HG03060 (cell line): ENCODE results near the gene TMUB1.

ENCODE experiments used
- ATAC-seq: cut with Tn5 transposase; IDR thresholded peaks from one replicate; pipeline ENCODE4 v1.9.1; 2021; ENCODE audit warnings: low read depth, moderate number of reproducible peaks; ENCODE audit not compliant: unreplicated experiment

Gene TMUB1

DNA sequence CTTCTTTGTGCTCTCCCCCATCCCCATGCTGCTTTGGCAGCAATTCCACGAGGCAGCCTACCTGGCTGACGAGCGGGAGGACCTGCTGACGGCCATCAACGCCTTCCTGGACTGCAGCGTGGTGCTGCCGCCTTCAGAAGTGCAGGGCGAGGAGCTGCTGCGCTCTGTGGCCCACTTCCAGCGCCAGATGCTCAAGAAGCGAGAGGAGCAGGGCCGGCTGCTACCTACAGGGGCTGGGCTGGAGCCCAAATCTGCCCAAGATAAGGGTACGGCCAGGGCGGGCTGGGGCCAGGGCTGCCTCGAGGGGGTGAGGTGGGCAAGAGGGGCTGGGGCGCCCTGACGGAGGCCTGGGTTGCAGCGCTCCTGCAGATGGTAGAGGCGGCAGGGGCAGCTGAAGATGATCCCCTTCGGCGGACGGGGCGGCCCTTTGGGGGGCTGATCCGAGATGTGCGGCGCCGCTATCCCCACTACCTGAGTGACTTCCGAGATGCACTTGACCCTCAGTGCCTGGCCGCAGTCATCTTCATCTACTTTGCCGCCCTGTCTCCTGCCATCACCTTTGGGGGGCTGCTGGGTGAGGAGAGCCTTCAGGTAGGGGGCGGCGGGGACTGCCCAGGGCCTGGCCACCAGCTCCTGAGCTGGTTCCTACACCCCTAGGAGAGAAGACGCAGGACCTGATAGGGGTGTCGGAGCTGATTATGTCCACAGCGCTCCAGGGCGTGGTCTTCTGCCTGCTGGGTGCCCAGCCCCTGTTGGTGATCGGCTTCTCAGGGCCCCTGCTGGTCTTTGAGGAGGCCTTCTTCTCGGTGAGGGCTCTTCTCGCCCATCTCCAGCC lies 12.0 kb downstream of the TMUB1 start:
- no peak for ATAC-seq

- no peak for ATAC-seq
These were observed 12.7 kb downstream of the TMUB1 start for GRCh38 chr7:151070574-151070960.

DNA sequence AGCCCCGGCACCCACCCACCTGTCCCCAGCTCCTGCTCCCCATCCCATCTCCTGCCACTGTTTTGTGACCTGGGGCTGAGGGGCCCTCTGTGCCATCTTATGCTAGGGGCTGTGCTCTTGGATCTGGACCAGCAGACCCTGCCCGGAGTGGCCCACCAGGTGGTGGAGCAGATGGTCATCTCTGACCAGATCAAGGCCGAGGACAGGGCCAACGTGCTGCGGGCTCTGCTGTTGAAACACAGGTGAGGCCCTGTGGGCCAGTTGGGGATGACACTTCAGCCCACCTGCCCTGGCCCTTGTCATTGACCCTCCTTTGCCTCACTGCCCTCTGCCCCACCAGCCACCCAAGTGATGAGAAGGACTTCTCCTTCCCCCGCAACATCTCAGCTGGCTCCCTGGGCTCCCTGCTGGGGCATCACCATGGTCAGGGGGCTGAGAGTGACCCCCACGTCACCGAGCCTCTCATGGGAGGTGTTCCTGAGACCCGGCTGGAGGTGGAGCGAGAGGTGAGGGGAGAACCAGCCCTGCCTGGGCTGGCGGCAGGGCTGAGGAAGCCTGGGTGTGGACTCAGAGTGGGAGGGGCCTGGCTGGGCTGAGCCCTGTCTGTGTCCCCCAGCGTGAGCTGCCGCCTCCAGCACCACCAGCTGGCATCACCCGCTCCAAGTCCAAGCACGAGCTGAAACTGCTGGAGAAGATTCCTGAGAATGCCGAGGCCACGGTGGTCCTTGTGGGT lies 13.3 kb downstream of the TMUB1 start:
- ATAC-seq = no peak

GRCh38 chr7:151068069-151068773 lies 15.1 kb downstream of the TMUB1 start:
- no peak for ATAC-seq

DNA sequence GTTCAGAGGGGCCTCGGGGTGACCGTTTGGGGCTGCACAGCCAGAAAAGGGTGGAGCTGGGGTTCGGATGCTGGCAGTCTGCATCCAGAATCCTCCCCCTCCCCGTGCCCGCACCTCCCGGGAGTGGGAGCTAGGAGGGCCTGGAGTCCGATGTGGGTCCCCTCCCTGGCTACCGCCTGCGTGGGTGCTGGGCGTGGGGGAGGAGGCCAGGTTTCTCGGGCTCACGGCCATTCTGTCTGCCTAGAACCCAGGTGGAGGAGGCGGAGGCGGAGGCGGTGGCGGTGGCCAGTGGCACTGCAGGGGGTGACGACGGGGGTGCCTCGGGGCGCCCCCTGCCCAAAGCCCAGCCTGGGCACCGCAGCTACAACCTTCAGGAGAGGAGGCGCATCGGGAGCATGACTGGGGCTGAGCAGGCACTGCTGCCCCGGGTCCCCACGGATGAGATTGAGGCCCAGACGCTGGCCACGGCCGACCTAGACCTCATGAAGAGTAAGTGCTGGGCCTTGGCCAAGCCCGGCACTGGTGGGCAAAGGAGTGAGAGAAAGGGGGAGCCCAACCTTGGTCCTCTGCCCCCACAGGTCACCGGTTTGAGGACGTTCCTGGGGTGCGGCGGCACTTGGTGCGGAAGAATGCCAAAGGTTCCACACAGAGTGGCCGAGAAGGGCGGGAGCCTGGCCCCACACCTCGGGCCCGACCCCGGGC lies 16.9 kb downstream of the TMUB1 start:
- no peak for ATAC-seq

DNA sequence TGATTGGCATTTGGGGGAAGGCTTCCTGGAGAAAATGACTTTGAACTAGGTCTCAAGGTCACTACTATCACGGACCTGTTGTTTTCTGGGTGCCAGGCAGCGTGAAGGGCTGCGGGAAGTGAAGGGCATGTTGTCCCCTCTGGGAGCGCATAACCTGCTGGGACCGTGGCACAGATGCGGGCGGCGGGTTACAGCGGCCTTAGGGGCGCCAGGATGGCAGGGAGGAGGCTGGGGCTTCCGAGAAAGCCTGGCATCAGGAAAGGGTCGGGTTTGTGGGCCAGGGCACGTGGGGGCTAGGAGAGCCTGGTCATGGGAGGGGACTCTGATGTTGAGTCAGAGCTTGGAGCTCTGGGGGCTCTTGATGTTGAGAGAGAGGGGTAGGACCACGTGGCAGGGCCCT lies 17.8 kb downstream of the TMUB1 start:
- ATAC-seq = no peak

GRCh38 chr7:151064993-151065392 lies 18.3 kb downstream of the TMUB1 start:
- no peak for ATAC-seq

DNA sequence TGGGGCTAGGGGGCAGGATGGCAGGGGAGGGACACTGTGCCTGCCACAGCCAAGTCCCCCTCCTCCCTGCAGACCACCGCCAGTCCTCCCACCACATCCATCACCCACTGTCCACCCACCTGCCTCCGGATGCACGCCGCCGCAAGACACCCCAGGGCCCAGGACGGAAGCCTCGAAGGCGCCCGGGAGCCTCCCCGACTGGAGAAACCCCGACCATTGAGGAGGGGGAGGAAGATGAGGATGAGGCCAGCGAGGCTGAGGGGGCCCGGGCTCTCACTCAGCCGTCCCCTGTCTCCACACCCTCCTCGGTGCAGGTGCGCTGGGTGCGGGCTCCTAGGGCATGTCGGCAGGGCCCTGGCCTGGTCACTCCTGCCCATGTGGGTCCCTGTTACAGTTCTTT lies 18.8 kb downstream of the TMUB1 start:
- ATAC-seq = no peak

GRCh38 chr7:151063212-151063561 lies 20.1 kb downstream of the TMUB1 start:
- ATAC-seq = no peak

GRCh38 chr7:151062399-151063211 lies 20.7 kb downstream of the TMUB1 start:
- ATAC-seq = no peak

DNA sequence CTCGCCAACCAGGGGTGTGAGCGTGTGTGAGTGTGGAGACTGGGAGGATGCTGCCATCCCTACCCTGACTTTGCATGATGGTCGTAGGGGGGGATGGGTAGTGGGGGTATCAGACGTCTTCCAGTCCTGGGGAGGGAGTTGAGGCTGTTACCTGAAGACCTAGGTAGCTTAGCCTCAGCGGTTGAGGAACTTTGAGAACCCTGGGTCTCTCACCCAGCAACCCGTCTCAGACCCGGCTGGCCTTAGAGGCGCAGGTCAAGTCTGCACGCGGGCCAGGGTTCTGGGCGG lies 21.2 kb downstream of the TMUB1 start:
- no peak for ATAC-seq

DNA sequence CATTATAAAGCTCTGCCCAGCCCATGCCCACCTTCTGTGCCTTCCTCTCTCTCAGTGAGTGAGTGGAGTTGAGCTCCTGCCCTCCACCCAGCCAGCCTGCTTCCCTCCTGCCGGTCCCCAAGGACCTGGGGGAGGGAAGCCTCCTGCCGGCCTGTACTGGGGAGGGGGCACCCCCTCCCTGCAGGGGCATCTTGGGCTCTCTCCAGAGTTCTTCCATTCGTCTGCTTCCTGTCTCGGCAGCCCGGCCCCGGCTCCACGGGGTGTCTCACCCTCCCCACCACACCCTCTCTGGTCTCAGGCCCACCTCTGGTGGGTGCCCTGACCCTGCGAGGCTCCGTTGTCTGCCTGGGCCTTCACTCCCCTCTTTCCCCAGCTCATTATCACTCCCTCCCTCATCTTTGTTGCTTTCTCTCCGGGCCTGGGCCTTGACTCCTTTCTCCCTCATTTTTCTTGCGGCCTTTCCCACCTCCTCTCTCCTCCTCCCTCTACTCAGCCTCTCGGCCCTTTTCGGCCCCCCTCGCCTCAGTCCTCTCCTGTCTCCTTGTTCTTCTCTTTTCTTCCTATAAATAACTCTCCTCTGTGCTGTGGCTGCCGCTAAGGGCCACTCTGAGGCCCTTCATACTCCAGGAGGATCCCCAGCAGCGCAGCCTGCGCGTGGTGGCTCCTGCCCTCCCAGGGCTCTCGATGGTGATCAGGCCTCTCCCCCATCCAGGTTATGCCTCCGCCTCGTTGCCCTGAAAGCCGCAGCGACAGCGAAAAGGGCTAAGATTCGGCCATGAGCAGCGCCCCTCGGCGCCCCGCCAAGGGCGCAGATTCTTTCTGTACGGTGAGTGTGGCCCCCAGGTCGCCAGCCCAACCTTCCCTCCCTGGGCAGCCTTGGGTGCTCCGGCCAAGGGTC lies 21.8 kb downstream of the TMUB1 start:
- no peak for ATAC-seq

- no peak for ATAC-seq
These were observed 22.7 kb downstream of the TMUB1 start for GRCh38 chr7:151060416-151061212.

- no peak for ATAC-seq
These were observed 23.2 kb downstream of the TMUB1 start for GRCh38 chr7:151060113-151060415.

DNA sequence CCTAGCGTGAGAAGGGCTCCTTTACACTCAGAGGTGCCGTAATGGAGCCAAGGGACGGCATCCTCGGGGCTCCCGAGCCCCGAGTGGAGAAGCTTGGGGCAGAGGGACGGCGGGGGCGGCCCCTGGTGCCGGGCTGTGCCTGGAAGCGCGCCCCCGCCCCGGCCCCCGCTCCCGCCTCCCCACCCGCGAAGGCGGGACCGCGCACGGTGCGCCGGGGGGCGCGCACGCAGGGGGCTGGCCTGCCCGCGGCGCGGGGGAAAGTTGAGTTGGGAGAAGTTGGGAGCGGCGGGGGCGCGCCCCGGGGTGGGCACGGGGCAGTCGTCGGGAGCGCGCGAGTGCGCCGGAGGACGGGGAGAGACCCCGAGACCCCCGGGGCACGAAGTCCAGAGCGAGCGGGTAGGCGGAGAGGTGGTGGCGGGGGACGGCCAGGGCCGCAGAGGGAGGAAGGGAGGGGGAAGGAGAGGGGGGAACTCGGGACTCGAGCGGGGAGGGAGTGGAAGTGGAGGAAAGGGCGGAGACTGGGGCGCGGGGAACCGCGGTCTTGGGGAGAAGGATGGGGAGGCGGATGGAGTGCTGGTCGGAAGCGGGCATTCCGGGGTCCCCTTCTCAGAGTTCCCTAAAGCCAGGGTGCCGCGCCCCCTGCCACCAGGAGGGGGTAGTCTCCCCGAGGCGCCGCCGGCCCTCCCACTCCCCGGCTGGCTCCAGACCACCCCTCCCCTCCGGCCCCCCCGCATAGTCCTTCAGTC lies 23.8 kb downstream of the TMUB1 start, which contains the start of gene SLC4A2:
SLC4A2 (plus strand) TSS at position 223 of the 746 bp plus-strand sequence. CDS start 2,399 bp downstream, outside the sequence.
- ATAC-seq = no peak

DNA sequence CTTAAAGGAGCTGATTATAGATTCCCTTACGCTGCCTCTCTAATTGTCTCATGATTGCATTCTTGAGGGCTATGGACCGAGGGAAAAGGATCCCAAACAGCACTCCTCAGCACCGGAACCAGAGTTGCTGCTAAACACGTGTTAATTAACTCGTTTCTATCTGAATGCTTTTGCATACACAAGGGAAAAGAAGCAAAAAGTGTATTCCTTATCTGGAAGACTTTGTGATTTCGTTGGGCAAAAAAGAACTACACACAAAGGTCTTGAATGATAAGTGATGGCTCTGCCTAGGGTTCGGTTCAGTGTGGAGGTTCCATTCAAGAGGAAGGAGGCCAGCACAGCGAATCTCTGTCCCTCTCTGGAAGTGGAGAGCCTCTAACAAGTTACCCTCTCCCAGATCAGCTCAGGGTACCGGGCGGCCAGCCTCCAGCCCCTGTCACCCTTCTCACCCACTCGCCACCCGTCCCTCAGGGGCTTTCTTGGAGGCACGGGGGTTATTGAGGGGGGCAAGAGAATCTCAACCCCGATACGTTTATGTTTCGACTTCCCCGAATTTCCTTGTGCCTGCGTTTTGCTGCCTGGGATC lies 24.4 kb downstream of the TMUB1 start:
- no peak for ATAC-seq

DNA sequence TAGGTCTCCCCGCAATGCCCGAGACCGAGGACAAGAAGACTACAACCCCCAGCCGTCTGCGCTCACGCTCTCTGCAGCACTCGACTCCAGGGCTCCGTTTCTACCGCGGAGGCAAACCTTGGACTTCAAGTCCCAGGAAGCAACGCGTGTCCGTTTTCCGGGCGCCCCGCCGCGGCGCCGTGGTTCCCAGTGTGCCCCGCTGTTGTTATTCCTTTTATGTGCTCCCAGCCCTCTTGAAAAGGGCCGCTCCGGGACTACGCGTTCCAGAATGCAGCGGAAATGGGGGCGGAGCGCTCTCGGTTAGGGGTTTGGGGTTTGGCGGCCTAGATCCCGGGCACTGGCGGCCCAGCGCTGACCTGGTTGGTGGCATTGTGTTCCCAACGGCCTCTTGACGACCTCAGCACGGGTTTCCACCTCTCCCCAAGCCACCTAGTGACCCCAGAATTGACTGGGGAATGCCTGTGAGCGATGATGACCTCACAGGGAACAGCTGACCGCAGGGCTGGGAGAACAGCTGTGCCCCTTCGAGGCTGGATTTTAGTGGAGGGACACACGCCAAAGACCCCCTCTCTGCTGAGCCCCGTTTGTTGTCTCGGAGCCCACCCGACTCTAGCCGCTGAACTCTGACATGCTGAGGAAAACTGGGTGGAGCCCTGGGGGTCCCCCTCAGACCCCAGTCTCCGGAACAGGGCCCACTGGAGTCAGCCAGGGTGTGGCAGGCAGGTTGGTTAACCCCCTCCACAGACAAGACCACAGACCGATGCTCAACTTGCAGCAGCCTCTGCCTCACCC lies 25.1 kb downstream of the TMUB1 start:
- peak; percentile 77 for ATAC-seq
